Measurements from ENCODE around the gene USHBP1. TPM values are rescaled to one million over a fixed set of nuclear protein-coding genes. Genes with fewer than 3 reads are reported as not detected.

USHBP1 gene
- total and polyA plus RNA-seq, 4 experiments from 2014 or later = 0.10 to 0.33 TPM; not detected in 2

- H3K27me3 ChIP-seq (ENCODE audit: insufficient read depth, low read length) = no peaks in the 10 kb centered on the region
- Mint-ChIP-seq H3K27me3 (no peaks in the 10 kb centered on the region), H3K9me3 (peaks cover 0 to 2% (median 0%) of the 10 kb centered on the region in 8 donors), H3K4me3 (no peak overlapping the region), H3K27ac (peak overlapping the region in 5 of 7 donors; percentile 6 to 78 (median 42)), H3K36me3 (no peaks in the 10 kb centered on the region), H3K4me1 (peaks cover 0 to 2% (median 0%) of the 10 kb centered on the region in 4 donors)
- no peak overlapping the region for H3K4me3 ChIP-seq (ENCODE audit: low read length in 2 of 2)
- intact Hi-C loops (cut with micrococcal nuclease) = no loop called here
- peaks cover 5% of the 10 kb centered on the region for H3K4me1 ChIP-seq (ENCODE audit: insufficient read depth, low read length)
- POLR2A ChIA-PET (ENCODE audit: partially characterized antibody) = interaction anchor here (0.9 to 1.6 kb wide), 3 partner anchors 15 to 26 kb away, joined by 3 to 8 read pairs (median 6); partner anchors contain the start of genes OCEL1 and USE1
- DNase-seq = no peak
- no peaks in the 10 kb centered on the region for H3K36me3 ChIP-seq (ENCODE audit: insufficient read depth, low read length)
- no peak overlapping the region for H3K27ac ChIP-seq (ENCODE audit: low read depth, low read length)
- CTCF ChIA-PET (ENCODE audit: partially characterized antibody) = interaction anchor here (1.2 kb wide), 1 partner anchor 19 kb away, joined by 3 read pairs; no protein-coding TSS in a partner anchor
- no peaks in the 10 kb centered on the region for H3K9me3 ChIP-seq (ENCODE audit: control insufficient read depth in 1 of 2, low read length in 2 of 2)
These were observed 23.6 kb downstream of the USHBP1 start for GRCh38 chr19:17240826-17241399.

DNA sequence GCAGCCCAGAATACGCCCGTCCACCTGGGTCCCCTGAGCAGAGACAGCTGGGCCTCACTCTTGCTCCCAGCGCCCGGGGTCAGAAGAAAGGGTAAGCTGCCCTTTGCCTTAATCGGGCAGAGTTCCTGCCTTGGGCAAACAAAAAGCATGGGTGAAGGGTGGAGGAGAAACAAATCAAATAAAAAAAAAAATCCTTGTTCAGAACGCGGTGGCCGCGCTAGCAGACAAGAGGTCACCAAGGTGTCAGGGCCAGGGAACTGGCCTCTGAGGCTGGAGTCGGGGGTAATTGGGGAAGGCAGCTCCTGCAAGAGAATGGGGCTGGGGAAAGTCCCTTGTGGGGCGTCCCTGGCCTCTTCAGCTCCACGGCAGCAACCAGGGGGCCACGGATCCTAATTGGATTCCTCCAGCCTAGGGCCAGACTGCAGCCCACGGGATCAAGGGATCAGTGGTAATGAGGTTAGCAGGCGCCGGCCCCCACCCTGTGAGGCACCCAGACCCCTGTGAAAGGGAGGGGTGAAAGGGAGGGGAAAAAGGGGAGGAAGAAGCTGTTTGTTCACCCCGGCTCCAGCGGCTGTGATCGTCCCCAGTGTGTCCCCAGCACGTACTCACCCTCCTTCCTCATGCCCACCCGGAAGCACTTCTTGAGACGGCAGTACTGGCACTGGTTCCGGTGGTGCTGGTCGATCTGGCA, 24.3 kb downstream of the USHBP1 start:
- no peak for DNase-seq
- H3K4me1 ChIP-seq (ENCODE audit: insufficient read depth, low read length) = peaks cover 8% of the 10 kb centered on the region
- H3K27ac ChIP-seq (ENCODE audit: low read depth, low read length) = no peak overlapping the region
- no peaks in the 10 kb centered on the region for H3K36me3 Mint-ChIP-seq
- no peaks in the 10 kb centered on the region for H3K27me3 ChIP-seq (ENCODE audit: insufficient read depth, low read length)
- CTCF ChIA-PET (ENCODE audit: partially characterized antibody) = no interaction called here
- intact Hi-C loops (cut with micrococcal nuclease) = no loop called here
- H3K27me3 Mint-ChIP-seq = no peaks in the 10 kb centered on the region
- H3K27ac Mint-ChIP-seq = peak overlapping the region in 1 of 7 donors; percentile 21
- H3K9me3 Mint-ChIP-seq = peaks cover 0 to 2% (median 0%) of the 10 kb centered on the region in 8 donors
- no peaks in the 10 kb centered on the region for H3K9me3 ChIP-seq (ENCODE audit: control insufficient read depth in 1 of 2, low read length in 2 of 2)
- H3K4me3 Mint-ChIP-seq = no peak overlapping the region
- POLR2A ChIA-PET (ENCODE audit: partially characterized antibody) = interaction anchor here (0.8 to 1.6 kb wide), 3 partner anchors 14 to 27 kb away, joined by 3 to 6 read pairs (median 3); partner anchors contain the start of genes OCEL1 and USE1
- H3K4me1 Mint-ChIP-seq = peaks cover 0 to 2% (median 0%) of the 10 kb centered on the region in 4 donors
- no peak overlapping the region for H3K4me3 ChIP-seq (ENCODE audit: low read length in 2 of 2)
- no peaks in the 10 kb centered on the region for H3K36me3 ChIP-seq (ENCODE audit: insufficient read depth, low read length)

DNA sequence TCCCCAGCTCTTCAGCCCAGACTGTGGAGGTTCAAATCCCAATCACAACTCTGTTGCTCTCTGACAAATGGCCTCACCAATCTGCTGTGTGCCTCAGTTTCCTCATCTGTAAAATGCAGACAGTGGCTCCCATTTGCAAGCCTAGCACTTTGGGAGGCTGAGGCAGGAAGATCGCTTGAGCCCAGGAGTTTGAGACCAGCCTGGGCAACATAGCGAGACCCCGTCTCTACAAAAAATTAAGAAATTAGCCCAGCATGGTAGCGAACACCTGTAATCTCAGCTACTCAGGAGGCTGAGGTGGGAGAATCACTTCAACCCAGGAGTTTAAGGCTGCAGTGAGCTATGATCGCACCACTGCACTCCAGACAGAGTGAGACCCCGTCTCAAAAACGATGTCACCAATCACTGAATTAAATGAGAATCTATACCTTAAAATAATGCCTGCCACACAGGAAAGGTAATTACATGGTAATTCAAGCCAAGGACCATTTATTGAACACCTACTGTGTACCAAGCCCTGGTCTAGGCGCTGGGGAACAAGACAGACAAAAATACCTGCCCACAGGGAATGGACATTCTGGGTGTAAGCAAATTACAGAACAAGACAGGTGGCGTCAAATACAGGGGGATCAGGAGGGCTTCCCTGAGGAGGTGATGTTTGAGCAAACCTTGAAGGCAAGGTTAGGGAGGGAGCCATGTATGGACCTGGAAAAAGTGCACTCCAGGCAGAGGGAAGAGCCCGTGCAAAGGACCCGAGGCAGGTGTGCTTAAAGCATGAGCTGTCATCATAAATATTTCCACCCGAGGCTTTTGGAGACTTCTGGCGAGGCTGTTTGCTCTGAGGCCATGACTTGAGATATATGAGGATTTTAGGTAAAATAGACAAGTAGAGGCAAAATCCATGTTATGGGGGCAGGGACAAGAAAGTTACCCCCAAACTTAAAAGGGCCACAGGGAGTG, 26.5 kb downstream of the USHBP1 start:
- intact Hi-C loops (cut with micrococcal nuclease) = no loop called here
- ChIA-PET POLR2A (ENCODE audit: partially characterized antibody) (interaction anchor here (3.9 to 4.1 kb wide), 2 partner anchors 11 to 23 kb away, joined by 51 to 53 read pairs; partner anchors contain the start of genes OCEL1 and USE1), CTCF (ENCODE audit: partially characterized antibody) (interaction anchor here (0.8 to 1.4 kb wide), 4 partner anchors 12 to 112 kb away, joined by 3 read pairs; partner anchors contain the start of gene ANKLE1)
- no peak overlapping the region for H3K4me3 ChIP-seq (ENCODE audit: low read length in 2 of 2)
- no peak for DNase-seq
- H3K4me1 Mint-ChIP-seq = peaks cover 2 to 20% (median 7%) of the 10 kb centered on the region in 4 donors
- no peaks in the 10 kb centered on the region for H3K27me3 ChIP-seq (ENCODE audit: insufficient read depth, low read length)
- H3K27ac Mint-ChIP-seq = peak overlapping the region in 1 of 7 donors; percentile 70
- H3K27ac ChIP-seq (ENCODE audit: low read depth, low read length) = no peak overlapping the region
- no peaks in the 10 kb centered on the region for H3K36me3 ChIP-seq (ENCODE audit: insufficient read depth, low read length)
- peaks cover 20% of the 10 kb centered on the region for H3K4me1 ChIP-seq (ENCODE audit: insufficient read depth, low read length)
- H3K9me3 Mint-ChIP-seq = peaks cover 0 to 2% (median 0%) of the 10 kb centered on the region in 8 donors
- no peaks in the 10 kb centered on the region for H3K27me3 Mint-ChIP-seq
- H3K36me3 Mint-ChIP-seq = no peaks in the 10 kb centered on the region
- H3K4me3 Mint-ChIP-seq = peak overlapping the region in 3 of 8 donors; percentile 21 to 49 (median 39)
- no peaks in the 10 kb centered on the region for H3K9me3 ChIP-seq (ENCODE audit: control insufficient read depth in 1 of 2, low read length in 2 of 2)

GRCh38 chr19:17236811-17237543, 27.6 kb downstream of the USHBP1 start:
- H3K36me3 ChIP-seq (ENCODE audit: insufficient read depth, low read length) = no peaks in the 10 kb centered on the region
- Mint-ChIP-seq H3K4me1 (peaks cover 2 to 28% (median 6%) of the 10 kb centered on the region in 4 donors), H3K4me3 (peak overlapping the region in 4 of 8 donors; percentile 33 to 54 (median 46)), H3K9me3 (peaks cover 0 to 2% (median 0%) of the 10 kb centered on the region in 8 donors), H3K27ac (peak overlapping the region in 5 of 7 donors; percentile 22 to 70 (median 35)), H3K36me3 (peaks cover 0 to 5% of the 10 kb centered on the region in 2 donors), H3K27me3 (no peaks in the 10 kb centered on the region)
- no peaks in the 10 kb centered on the region for H3K27me3 ChIP-seq (ENCODE audit: insufficient read depth, low read length)
- DNase-seq = no peak
- H3K4me3 ChIP-seq (ENCODE audit: low read length in 2 of 2) = no peak overlapping the region
- no peak overlapping the region for H3K27ac ChIP-seq (ENCODE audit: low read depth, low read length)
- peaks cover 20% of the 10 kb centered on the region for H3K4me1 ChIP-seq (ENCODE audit: insufficient read depth, low read length)
- POLR2A ChIA-PET (ENCODE audit: partially characterized antibody) = interaction anchor here (0.5 to 4.1 kb wide), 4 partner anchors 10 to 62 kb away, joined by 3 to 53 read pairs (median 28); partner anchors contain the start of genes OCEL1 and USE1
- intact Hi-C loops (cut with micrococcal nuclease) = no loop called here
- CTCF ChIA-PET (ENCODE audit: partially characterized antibody) = interaction anchor here (0.8 to 3.0 kb wide), 6 partner anchors 11 to 169 kb away, joined by 3 to 20 read pairs (median 8); partner anchors contain the start of genes ANKLE1 and OCEL1
- no peaks in the 10 kb centered on the region for H3K9me3 ChIP-seq (ENCODE audit: control insufficient read depth in 1 of 2, low read length in 2 of 2)

DNA sequence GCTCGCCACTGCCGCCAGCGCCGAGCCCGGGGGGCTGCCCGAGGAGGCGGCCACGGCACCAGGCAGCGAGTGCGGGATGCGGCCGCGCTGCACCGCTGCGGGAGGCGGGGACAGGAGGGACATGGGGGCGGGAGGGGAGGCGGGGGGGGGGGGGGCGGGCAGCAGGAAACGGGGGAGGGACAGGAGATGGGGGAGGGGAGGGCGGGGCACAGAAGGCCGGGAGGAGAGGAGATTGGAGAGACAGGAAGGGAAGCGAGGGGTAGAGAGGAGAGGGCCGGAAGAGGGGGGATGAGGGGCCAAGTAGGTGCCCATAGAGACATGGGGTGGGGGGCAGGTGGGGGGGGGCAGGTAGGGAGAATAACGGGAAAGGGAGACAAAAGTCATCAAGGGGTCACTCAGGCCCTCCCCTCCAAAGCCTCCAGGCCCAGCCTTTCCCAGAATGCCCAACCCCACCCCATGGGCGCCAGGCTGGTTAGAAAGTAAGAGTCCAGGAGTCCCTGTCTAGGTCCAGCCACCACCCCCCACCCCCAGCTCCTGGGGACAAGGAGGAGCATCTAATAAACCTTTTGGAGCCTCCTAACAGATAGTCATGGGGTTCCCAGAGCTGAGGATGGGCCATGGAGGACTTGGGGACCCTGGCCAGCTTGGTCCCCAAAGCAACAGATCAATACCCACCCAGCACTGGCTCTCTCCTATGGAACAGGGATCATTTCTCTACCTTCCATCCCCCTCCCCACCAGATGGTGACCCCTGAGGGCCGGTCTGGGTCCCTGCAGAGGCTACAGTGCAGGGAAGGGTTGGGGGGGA, 28.4 kb downstream of the USHBP1 start:
- Histone ChIP-seq H3K27ac (ENCODE audit: low read depth, low read length) (no peak overlapping the region), H3K4me3 (ENCODE audit: low read length in 2 of 2) (peak overlapping the region in 1 of 2 donors; percentile 69)
- POLR2A ChIA-PET (ENCODE audit: partially characterized antibody) = interaction anchor here (0.5 to 4.1 kb wide), 15 partner anchors 9 to 161 kb away, joined by 3 to 53 read pairs (median 9); partner anchors contain the start of genes BABAM1, HAUS8, MYO9B and NR2F6

More for the DNA sequence above, 28.4 kb downstream of the USHBP1 start:
- H3K27me3 ChIP-seq (ENCODE audit: insufficient read depth, low read length) = no peaks in the 10 kb centered on the region
- H3K4me3 Mint-ChIP-seq = peak overlapping the region in 7 of 8 donors; percentile 22 to 63 (median 39)
- H3K4me1 ChIP-seq (ENCODE audit: insufficient read depth, low read length) = peaks cover 20% of the 10 kb centered on the region
- no peaks in the 10 kb centered on the region for H3K9me3 ChIP-seq (ENCODE audit: control insufficient read depth in 1 of 2, low read length in 2 of 2)
- intact Hi-C loops (cut with micrococcal nuclease) = loop anchor here (1.0 to 2.0 kb wide), 6 partner anchors 10 to 169 kb away; partner anchors contain the start of genes HAUS8, MYO9B, OCEL1 and USE1
- no peak for DNase-seq
- H3K9me3 Mint-ChIP-seq = peaks cover 0 to 2% (median 0%) of the 10 kb centered on the region in 8 donors
- H3K4me1 Mint-ChIP-seq = peaks cover 2 to 28% (median 6%) of the 10 kb centered on the region in 4 donors
- H3K36me3 Mint-ChIP-seq = peaks cover 0 to 8% of the 10 kb centered on the region in 2 donors
- H3K27ac Mint-ChIP-seq = no peak overlapping the region
- H3K36me3 ChIP-seq (ENCODE audit: insufficient read depth, low read length) = no peaks in the 10 kb centered on the region
- no peaks in the 10 kb centered on the region for H3K27me3 Mint-ChIP-seq
- CTCF ChIA-PET (ENCODE audit: partially characterized antibody) = interaction anchor here (0.9 to 3.0 kb wide), 18 partner anchors 10 to 463 kb away, joined by 3 to 20 read pairs (median 4); partner anchors contain the start of genes OCEL1 and USE1

All from CD4-positive, alpha-beta memory T cell (primary cell).